GM06990 (cell line): ENCODE data around the gene ZNF746.
"Not testable (repeated sequence)": the region's sequence is repeated elsewhere in the genome, so short reads cannot be mapped to it uniquely, and the experiment has no call there.

Source experiments
- DNase-seq: peaks from one replicate; pipeline ENCODE4 v3.0.0-alpha.2; 2011; ENCODE audit not compliant: insufficient read length; ENCODE audit errors: extremely low read depth
- H3K27me3 ChIP-seq: replicated peaks from 2 replicates; pipeline ENCODE4 v1.6.0; 2011; ENCODE audit warnings: low read length; ENCODE audit not compliant: control insufficient read depth, insufficient read depth
- H3K36me3 ChIP-seq: 2 replicates; pipeline ENCODE4 v1.5.1; 2011; ENCODE audit warnings: low read length; ENCODE audit not compliant: control insufficient read depth, insufficient read depth
- H3K4me3 ChIP-seq: replicated peaks from 2 replicates; pipeline ENCODE4 v1.5.1; 2011; ENCODE audit warnings: low read depth, mild to moderate bottlenecking, control low read depth, low read length
- TF ChIP-seq, protein P1 (sequence below): IDR thresholded peaks from 2 replicates; pipeline ENCODE4 v1.5.1; 2011; ENCODE audit warnings: low read length, control low read depth, mild to moderate bottlenecking, inconsistent platforms; ENCODE audit not compliant: insufficient read depth, poor library complexity, severe bottlenecking

The ZNF746 gene

DNA sequence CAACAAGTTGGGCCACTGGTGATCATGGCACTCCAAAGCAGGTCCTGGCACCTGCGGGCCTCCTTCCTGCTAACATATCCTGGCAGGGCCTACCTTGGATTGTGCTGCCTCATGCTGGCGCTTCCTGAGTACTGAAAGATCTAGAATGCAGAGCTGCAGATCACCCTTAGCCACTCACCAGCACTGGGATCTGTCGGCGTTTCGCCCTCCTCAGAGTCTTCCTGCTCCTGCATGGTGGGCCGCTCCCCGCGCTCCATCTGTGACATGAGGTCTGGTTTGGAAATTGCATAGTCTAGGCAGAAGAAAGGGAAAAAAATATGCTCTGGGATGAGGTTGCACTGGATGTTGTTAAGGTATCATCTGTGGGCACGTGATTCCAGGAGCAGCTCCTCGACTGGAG is 46.8 kb downstream of the ZNF746 start:
- DNase-seq: no peak
- peaks cover 29% of the 10 kb centered on the region for H3K36me3 ChIP-seq
- TF ChIP-seq, protein P1, sequence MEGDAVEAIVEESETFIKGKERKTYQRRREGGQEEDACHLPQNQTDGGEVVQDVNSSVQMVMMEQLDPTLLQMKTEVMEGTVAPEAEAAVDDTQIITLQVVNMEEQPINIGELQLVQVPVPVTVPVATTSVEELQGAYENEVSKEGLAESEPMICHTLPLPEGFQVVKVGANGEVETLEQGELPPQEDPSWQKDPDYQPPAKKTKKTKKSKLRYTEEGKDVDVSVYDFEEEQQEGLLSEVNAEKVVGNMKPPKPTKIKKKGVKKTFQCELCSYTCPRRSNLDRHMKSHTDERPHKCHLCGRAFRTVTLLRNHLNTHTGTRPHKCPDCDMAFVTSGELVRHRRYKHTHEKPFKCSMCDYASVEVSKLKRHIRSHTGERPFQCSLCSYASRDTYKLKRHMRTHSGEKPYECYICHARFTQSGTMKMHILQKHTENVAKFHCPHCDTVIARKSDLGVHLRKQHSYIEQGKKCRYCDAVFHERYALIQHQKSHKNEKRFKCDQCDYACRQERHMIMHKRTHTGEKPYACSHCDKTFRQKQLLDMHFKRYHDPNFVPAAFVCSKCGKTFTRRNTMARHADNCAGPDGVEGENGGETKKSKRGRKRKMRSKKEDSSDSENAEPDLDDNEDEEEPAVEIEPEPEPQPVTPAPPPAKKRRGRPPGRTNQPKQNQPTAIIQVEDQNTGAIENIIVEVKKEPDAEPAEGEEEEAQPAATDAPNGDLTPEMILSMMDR: no peak

DNA sequence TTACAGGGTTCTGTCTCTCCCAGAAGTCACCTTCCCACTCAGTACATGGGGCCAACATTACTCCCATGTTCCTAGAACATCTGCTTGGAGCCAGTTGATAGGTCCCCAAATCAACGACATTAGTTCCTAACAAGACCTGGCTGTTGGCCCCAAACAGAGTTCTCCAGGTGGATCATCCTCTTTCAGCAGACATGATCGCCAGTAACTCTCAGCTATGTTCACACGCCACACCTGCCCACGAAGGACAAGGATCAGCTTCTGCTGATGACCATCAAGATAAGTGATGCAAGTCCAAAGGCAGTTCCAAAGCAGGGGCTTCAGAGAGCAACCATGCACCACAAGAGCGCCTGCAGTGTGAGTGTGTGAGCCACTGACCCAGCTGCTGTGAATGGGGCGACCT is 47.7 kb downstream of the ZNF746 start:
- H3K4me3 ChIP-seq: no peak overlapping the region
- TF ChIP-seq, protein P1: no peak
- no peak for DNase-seq
- no peaks in the 10 kb centered on the region for H3K27me3 ChIP-seq
- peaks cover 29% of the 10 kb centered on the region for H3K36me3 ChIP-seq

More for the DNA sequence above, 46.8 kb downstream of the ZNF746 start:
- Histone ChIP-seq H3K4me3 (no peak overlapping the region), H3K27me3 (no peaks in the 10 kb centered on the region)

DNA sequence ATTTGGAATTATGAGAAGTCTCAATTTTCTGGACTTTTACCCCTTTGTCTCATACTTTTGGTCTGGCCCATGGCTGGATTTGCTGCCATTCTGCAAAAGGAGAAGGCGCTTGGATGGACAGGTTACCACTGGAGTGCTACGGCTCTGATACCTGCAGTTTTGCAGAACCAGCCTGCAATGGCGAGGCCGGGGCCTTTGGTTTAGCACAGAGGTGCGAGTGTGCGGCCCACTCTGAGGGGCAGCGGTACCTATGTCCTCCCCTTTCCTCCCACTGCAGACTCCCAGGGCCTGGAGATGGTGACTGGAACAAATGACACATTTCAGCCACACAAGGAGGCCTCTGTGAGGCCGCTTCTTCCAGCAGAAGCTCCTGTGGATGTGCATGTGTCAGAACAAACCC is 48.6 kb downstream of the ZNF746 start:
- H3K4me3 ChIP-seq: no peak overlapping the region
- TF ChIP-seq, protein P1: no peak
- H3K27me3 ChIP-seq: no peaks in the 10 kb centered on the region
- DNase-seq: no peak
- H3K36me3 ChIP-seq: peaks cover 27% of the 10 kb centered on the region

DNA sequence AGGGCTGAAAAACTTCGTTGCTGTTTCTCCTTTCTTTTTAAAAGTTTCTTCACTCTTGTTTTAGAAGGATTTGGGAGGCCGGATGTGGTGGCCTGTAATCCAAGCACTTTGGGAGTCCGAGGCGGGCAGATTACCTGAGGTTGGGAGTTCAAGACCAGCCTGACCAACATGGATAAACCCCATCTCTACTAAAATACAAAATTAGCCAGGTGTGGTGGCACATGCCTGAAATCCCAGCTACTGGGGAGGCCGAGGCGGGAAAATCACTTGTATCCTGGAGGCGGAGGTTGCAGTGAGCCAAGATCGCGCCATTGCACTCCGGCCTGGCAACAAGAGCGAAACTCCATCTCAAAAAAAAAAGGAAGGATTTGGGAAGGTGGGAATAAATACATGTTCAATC is 51.6 kb downstream of the ZNF746 start:
- DNase-seq, H3K27me3 ChIP-seq, H3K4me3 ChIP-seq: not testable (repeated sequence)
- peaks cover 24% of the 10 kb centered on the region for H3K36me3 ChIP-seq

DNA sequence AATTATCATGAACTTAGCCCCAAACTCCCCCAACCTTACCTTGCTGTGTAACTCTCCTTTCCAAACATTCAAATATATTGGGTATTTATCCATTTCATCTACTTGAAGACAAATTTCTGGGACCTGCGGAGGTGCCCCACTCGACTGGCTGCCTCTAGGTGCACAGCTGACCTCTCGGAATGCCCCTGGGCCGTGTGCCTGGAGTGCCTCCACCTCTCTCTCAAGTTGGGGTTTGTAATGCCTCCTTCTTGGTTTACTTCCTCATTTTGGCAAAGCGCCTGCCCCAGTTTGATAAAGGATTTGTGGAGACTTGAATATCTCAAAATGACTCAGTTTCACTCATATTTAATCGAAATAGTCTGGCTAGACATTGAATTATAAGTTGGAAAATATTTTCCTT is 53.3 kb downstream of the ZNF746 start:
- no peak overlapping the region for H3K4me3 ChIP-seq
- H3K27me3 ChIP-seq: no peaks in the 10 kb centered on the region
- DNase-seq: no peak
- TF ChIP-seq, protein P1: no peak
- H3K36me3 ChIP-seq: peaks cover 13% of the 10 kb centered on the region

DNA sequence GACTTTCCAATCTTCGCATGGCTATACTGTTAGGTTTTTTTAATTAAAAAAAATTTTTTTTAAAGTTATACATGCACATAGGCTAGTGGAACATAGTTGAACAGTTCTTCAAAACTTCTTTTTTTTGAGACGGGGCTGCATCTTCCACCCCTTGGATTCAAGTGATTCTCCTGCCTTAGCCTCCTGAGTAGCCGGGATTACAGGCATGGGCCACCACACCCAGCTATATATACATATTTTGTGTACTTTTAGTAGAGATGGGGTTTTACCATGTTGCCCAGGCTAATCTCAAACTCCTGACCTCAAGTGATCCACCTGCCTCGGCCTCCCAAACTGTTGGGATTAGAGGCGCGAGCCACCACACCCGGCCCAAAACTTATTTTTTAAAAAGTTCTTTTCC is 54.1 kb downstream of the ZNF746 start:
- Histone ChIP-seq H3K4me3 (no peak overlapping the region), H3K27me3 (no peaks in the 10 kb centered on the region), H3K36me3 (peaks cover 10% of the 10 kb centered on the region)
- TF ChIP-seq, protein P1: no peak
- DNase-seq: no peak
